ENCODE results near the gene PISD. TPM values are rescaled to one million over a fixed set of nuclear protein-coding genes. Genes with fewer than 3 reads are reported as not detected.
"Not testable (repeated sequence)": the region's sequence is repeated elsewhere in the genome, so short reads cannot be mapped to it uniquely, and the experiment has no call there.

The PISD gene
- total and polyA plus RNA-seq, 2 of the 8 experiments (the other 6 are each of a cell fraction or from before 2014, with no cell fraction given): 47.8 to 48.2 TPM

GRCh38 chr22:31590161-31590560, 71.9 kb downstream of the PISD start:
- H2AK5ac ChIP-seq (ENCODE audit: low read depth, low read length); H4K8ac ChIP-seq (ENCODE audit: extremely low read depth, insufficient read depth, low read length); H3K23me2 ChIP-seq (ENCODE audit: low read depth, low read length); H3K18ac ChIP-seq (ENCODE audit: extremely low read depth, low read length); H3K4me1 ChIP-seq (replicated peaks in 1 of 4; ENCODE audit: control insufficient read depth in 3 of 4, insufficient read depth in 4 of 4, low read length in 3 of 4); H3K4ac ChIP-seq (replicated peaks; ENCODE audit: insufficient read length, low read depth, low read length); H4K20me1 ChIP-seq (replicated peaks in 1 of 2; ENCODE audit: control insufficient read depth in 1 of 2, insufficient read depth in 2 of 2, low read length in 2 of 2); H2AFZ ChIP-seq (ENCODE audit: low read length); H2BK120ac ChIP-seq (replicated peaks; ENCODE audit: low read depth, low read length); CTCF ChIA-PET (ENCODE audit: partially characterized antibody); H2BK5ac ChIP-seq (ENCODE audit: low read depth, low read length); POLR2A ChIA-PET (ENCODE audit: partially characterized antibody); H3K14ac ChIP-seq (ENCODE audit: insufficient read length); H3K23ac ChIP-seq (ENCODE audit: insufficient read length); H4K91ac ChIP-seq (replicated peaks; ENCODE audit: insufficient read length, low read length); H3K27me3 ChIP-seq (replicated peaks in 1 of 4; ENCODE audit: control insufficient read depth in 3 of 4, extremely low read depth in 1 of 4, insufficient read depth in 3 of 4, low read length in 3 of 4); FAIRE-seq; H3K4me2 ChIP-seq (ENCODE audit: insufficient read depth in 1 of 2, low read depth in 2 of 2, low read length in 2 of 2); H4K5ac ChIP-seq (ENCODE audit: insufficient read length, low read depth, low read length); H3K36me3 ChIP-seq (ENCODE audit: control insufficient read depth in 2 of 4, insufficient read depth in 4 of 4, low read length in 3 of 4); H3K4me3 ChIP-seq (ENCODE audit: extremely low read depth in 1 of 4, insufficient read depth in 2 of 4, low read depth in 3 of 4, low read length in 4 of 4); H3K56ac ChIP-seq (replicated peaks; ENCODE audit: insufficient read length, low read depth, low read length); H3K9me3 ChIP-seq (ENCODE audit: insufficient read depth in 2 of 2, low read depth in 1 of 2, low read length in 1 of 2); H3K79me1 ChIP-seq (ENCODE audit: low read depth, low read length); H2BK15ac ChIP-seq (ENCODE audit: low read length); H3K9ac ChIP-seq (replicated peaks in 1 of 4; ENCODE audit: extremely low read depth in 1 of 4, low read depth in 3 of 4, low read length in 3 of 4); H3K79me2 ChIP-seq (ENCODE audit: control insufficient read depth in 1 of 2, insufficient read depth in 2 of 2, low read length in 2 of 2); DNase-seq (ENCODE audit: low read depth in 1 of 2, low spot score in 2 of 2); H3K27ac ChIP-seq (ENCODE audit: low read depth, low read length); H2BK12ac ChIP-seq (ENCODE audit: low read depth, low read length); H2BK20ac ChIP-seq (ENCODE audit: low read length): not testable (repeated sequence)
- WGBS, 2 experiments (ENCODE audit: extremely low coverage in 1 of 2, insufficient coverage in 1 of 2, insufficient read length in 1 of 2, insufficient replicate concordance in 2 of 2, low coverage in 1 of 2, low lambda C conversion rate in 2 of 2, missing lambda C conversion rate in 1 of 2): no CpG with 5 or more reads among the region's 2 CpGs

Data from H1 (cell line).